Stimulated activated CD8-positive, alpha-beta memory T cell treated with anti-CD3 and anti-CD28 coated beads, Interleukin-4, amount 100 ng/mL, for 1 hour (primary cell): ENCODE data around the gene ITPR1.

Source experiments
- DNase-seq, 2 donors: peaks; one replicate each; pipeline ENCODE4 v3.0.0-alpha.2; 2020; ENCODE audit warnings: low read depth in 2 of 2, low spot score in 1 of 2

ITPR1 gene

DNA sequence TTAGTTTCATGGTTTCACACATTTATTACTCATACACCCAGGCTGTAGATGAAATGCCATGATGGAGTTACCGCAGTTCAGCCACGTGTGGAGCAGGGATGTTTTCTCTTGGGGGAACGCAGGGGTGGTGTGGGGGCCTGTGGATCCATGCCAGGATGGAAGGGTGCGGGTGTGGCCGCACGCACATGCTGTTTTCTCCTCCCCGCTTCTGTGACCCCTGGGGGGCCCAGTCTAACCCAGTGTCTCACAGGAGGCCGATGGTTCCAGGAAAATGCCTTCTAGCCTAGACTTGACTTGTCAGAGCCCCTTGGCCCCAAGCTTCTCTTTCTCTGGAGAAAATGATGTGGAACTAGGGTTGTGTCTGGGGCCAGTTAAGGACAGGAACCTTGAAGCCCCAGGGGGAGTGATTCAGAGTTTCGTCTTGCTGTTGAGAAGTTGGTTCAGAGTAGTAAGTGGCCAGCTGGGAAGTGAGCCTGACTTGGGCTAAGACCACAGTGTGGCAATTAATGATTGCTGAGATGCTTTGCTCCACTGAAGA lies 245.7 kb downstream of the ITPR1 start:
- DNase-seq = no peak

DNA sequence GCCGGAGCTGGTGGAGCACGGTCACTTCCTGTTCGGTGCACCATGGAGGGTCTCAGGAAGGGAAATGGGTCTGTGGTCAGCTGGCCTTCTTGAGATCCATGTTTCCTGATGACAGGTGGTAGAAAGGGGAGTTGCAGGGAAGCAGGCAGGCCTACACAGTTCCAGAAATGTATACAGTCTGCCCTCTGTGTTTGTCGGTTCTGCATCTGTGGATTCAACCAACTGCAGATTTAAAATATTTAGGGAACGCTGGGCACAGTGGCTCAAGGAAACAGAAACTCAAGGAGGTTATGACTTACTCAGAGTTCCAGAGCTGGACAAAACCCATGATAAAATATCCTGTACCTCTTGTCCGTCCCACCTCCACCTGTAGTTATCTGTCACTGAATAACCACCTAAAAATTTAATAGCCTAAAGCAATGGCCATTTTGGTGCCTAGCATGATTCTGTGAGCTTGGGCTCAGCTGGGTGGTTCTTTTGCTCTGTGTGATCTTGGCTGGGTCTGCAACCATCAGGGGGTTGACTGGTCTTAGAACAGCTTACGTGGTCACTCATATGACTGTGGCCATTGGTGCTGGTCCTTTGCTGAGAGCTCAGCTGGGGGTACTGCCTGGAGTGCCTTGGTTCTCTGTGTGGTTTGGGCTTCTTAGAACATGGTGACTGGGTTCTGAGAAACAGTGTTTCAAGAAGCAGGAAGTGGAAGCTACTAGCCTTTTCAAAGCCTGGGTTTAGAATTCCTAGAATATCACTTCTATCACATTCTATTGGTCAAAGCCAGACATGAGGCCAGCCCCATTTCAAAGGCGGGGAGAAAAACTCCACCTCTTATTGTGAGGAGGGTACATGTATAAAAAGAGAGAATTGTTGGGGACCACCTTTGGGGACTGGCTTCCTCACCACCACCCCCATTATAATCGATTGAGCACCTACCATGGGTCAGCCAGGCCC lies 246.4 kb downstream of the ITPR1 start:
- DNase-seq = no peak

DNA sequence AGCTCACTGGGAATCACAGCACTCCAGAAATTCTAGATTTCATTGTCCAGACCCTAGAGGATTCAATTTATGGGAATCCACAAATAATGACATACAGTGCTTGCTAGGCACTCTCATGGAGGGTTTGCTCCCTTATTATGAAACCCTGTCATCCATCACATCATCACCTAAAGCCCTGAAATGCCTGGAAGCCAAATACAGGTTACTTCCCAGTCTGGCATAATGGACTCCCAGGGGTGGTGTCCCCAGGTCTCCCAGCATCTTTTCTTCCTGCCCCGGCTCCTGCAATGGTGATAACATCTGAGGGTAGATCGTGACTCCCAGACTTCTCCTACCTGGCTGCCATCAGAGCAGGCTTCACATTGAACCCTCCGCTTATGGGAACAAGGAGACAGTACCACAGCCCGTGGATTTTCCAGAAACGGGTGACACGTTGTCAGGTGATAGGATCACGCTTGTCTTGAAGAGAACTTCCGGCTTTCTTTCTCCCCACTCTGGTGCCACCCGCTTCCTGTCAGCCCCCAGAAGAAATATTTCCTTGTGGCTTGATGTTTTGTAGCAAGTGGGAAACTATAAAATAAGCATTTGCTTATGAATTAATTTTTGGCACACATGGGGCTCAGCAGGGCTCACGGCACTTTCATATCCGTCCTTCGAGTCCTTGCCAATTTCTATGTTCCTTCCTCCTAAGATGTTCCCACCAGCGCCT lies 247.4 kb downstream of the ITPR1 start:
- no peak for DNase-seq

DNA sequence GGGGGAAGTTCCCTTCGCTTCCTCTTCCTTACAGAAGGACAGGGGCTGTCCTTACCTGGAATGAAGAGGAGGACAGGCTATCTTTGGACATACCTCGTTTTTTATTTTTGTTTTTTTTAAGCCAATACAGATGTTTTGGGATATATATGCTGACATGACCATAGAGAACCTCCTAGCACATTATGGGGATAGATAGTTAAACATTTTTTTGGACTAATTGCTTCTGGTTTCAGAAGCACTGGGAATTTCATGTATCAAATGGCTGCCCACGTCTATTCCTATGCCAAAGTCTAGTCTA lies 247.9 kb downstream of the ITPR1 start:
- DNase-seq = no peak

DNA sequence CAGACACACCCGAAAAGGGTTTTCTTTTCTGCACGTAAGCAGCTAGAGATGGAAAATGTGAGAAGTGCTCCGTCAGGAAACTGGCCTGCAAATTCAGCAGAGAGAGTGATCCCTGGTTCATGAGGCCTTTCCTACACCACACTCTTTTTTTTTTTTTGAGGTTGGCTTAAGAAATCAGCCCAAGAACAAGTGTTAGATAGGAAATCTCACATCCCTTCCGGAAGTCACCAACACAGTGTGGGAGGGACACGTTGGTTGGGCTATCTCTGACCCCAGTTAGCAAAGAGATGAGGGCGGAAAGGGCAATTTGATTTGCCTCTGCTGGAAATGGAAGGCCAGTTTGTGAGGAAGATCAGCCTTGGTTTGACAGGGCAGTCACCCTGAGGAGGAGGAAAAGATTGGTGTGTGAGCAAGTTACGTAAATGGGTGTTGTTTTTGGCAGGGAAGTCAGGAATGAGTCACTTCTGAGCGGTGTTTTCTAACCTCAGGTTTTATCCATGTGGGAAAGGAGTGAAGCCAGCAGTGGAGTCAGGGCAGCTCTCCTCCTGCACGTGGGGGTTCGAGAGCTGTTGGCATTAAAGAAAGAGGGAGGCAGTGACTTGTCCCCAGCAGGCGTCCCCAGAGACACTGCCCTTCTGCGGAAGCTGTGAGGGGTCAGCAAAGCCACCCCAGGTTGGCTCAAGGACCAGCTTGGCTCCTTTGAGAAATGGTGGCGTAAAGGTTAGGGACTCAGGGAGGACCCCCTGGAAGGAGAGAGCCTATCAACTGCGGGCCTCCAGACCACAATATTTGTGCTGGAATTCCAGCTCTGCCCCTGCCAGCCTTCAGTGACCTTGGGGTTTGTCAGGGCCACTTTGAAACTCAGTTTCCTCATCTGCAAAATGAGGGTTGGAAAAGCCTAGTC lies 248.5 kb downstream of the ITPR1 start:
- no peak for DNase-seq

DNA sequence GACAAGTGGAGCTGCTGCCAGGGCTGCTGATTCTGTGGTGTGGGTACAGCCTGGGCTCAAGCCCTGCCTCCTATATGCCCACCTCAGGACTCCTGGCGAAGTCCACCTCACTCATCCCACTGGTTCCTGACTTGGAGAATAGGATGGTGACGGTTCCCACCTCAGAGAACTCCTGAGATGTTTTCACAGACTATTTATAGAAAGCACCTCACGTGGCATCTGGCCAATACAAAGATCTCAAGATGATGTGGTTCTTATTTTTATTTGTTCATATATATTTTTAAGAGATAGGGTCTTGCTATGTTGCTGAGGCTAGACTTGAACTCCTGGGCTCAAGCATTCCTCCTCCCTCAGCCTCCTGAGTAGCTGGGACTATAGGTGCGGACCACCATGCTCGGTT lies 249.2 kb downstream of the ITPR1 start:
- no peak for DNase-seq

DNA sequence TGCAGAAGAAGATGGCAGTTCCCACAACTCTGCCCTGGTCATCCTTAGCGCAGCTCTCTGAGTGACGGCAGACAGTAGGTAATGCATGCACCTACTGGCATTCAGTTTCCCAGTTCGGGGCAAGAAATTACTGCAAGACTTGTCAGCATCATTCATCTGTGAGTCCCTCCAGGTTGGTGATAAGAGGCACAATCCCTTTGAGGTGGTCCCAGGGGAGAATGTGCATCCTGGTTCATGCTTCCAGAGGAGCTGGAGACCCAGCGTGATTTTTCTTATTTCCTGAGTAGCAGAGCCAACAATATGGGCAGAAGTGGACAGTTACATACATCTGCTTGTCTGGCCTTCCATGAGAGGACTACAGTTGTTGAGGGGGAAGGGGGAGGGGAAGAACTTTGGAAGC lies 250.2 kb downstream of the ITPR1 start:
- DNase-seq = no peak

DNA sequence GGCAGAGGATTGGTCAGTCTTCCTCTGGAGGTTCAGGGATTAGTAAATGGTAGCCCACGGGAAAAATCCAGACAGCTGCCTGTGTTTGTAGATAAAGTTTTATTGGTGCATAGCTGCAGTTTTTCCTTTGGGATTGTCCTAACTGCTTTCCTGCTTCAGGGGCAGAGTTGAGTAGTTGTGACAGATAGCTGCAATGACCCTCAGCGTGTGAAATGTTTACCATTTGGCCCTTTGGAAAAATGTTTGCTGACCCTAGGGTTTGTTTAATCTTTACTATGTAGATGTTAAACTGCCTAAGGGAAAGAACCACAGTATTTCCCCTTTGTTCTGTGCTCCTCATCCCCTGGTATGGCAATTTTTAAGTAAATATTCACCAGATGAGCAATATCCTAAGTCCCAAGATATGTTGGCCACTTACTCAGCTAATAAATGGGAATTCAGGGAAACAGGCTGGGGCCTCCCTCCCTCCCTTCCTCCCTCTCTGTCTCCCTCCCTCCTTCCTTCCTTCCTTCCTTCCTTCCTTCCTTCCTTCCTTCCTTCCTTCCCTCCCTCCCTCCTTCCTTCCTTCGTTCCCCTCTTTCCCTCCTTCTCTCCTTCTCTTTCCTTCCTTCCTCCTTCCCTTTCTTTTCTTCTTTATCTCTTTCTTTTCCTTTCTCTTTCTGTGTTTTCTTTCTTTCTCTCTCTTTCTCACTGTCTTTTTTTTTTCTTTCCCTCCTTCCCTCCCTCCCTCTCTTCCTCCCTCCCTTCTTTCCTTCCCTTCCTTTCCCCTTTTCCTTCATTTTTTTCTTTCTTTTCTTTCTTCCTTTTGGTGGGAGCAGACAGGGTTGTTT lies 251.5 kb downstream of the ITPR1 start:
- no peak for DNase-seq

DNA sequence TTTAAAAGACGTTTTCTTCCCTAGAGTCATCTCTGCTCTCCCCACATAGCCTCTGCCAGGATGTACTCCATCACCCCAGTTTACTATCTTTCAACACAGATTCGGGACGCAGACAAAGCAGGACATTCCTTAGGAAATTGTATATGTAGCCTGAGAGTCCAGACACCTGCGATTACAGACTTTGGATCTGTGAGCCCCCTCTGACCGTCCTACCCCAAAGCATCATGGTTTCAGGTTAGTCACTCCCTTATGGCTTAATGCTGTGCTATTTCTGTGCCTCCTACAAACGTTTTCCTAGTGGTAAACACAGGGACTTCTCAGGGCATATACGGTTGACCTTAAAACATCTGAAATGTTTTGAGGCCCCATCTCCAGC lies 252.1 kb downstream of the ITPR1 start:
- DNase-seq = no peak

DNA sequence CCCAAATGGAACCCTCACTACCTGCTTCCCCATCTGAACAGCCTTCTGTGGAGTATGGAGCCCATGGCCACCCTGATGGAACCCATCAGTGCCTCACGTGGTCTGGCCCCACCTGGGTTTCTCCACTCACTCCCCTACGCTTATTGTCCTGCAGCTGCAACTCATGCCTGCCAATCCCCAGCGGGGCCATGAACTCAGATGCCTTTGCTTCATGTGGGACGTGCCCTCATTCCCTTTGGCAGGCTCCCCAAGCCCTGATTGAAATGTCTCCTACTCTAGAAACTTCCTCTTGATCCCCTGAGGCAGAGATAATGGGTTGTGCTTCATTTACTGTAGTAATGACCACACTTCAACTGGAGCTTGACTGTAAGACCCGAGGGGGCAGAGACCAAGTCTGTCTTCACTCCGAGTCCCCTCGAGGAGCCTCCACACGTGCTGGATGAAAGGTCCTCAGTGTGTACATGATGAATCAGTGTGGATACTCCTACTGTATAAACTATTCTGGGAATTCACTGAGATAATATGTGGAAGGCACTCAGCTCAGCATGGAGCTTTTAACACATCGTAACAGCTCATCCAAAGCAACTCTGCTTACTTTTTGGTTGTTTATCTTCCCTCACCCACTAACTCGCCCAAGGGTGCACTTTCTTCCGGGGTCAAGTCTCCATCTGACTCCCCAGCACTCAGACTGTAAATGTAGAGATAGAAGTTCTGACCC lies 253.3 kb downstream of the ITPR1 start:
- no peak for DNase-seq

DNA sequence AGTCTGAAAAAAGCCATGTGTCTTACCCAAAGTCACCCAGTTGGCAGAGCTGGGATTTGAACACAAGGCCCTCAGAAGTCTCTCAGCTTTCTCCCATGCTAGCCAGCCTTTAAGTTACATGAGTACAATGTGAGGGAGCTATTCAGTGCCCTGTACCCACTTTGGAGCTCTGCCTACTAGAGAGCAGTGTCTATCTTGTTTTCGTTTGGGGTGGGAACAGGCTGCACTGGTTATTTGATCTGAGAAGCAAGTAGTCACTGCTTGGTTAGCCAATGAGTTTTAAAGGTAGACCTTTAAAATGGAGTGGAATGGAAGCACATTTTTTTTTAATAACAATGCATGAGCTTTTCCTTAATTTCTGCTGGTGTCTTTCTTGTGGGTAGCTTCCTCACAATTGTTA lies 255.0 kb downstream of the ITPR1 start:
- DNase-seq = no peak

DNA sequence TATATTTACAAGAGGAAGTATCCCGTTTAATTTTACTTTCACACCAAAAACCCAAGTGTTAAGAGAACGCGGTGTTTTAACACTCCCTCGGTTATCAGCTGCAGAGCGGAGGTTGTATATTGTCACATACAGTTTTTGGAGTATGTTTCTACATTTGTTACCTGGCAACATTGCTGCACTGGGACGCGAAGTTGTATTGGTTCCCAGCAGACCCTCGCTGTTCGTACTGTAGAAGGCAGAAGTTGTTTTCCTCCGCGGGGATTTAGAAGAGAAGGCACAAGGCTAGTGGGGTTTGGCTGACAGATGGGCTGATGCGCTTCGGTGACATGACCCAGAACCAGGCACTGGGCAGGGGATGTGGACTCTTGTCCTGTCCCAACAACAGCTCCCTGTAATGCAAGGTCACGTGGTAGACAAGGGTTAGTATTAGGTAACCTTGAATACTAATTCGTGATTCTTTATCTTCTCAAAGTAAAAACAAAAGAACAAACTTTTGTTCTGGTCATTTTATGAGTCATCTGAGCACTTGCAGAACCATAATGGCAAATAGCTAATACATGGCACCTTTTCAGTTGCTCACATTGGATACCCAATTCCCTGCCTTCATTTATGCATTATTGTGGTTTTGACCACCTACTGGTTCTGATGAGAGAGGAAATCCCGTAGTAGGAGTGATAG lies 255.7 kb downstream of the ITPR1 start:
- DNase-seq = no peak

DNA sequence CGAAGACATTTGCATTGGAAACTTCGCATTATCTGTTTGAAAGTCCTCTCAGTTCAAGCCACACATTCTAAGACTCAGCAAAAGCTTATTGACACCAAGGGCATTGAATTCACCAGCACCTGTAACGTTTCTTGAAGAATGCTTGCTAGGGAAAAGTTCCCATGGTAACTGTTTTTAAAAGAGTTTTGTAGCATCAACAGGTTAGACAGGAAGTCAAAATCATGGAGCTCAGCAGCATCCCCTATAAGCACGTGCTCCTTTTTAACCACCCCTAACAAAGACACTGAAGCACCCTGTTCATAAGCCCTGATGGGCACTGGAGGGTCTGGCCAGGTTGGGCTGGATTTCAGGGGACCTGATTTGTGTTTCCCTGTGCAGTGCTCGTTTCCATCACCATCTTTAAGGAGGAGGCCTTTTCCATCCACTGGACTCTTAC lies 256.4 kb downstream of the ITPR1 start:
- DNase-seq = no peak

DNA sequence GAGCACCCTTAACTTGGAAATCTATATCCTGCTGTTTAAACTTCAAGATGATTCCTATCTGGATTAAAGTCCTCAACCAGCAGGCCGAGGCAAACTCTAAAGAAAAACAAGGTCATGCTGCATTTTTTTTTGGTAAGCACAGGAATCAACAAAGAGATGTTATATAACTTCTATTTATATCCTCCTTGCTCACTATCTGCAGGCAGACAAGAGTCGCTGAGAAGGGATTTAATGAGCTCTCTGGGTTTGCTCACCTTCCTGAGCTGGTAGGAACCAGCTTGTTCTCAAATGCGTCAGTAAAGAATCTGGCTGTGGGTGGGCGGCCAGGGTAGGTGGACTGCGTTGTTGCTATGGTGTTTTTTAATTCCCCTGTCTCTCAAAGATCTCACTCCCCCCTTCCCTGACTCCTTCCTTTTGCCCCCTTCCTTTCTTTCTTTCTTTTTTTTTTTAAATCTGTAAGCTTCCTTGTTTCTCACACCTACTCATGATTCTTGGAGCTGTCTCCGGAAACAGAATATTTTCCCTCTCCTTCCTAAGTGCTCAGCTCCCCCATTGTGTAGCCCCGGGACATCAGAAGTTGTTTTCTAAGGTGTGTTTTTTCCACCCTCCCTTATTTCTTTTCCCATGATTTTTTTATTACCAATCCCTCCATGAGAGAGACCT lies 257.3 kb downstream of the ITPR1 start:
- no peak for DNase-seq

DNA sequence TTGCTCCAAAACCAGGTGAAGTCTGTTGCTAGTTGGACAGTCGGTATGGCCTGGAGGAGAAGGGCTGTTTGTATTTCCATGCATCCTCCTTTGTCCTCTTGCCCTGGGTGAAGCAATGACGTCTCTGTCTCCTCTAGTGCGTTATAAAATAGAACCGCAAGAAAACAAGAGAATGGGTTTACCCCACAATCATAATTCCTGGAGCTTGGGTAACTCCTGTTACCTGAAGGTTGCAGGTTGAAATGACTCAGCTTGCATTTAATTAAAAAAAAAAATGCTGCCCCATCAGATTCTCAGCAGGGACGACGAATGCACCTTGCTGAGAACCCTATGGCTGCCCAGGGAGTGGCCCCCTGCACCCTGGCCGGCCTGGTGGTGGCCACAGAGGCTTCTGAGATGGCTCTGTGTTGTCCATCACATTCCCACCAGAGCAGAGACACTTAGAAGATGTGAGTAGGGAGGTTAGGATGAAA lies 257.9 kb downstream of the ITPR1 start:
- no peak for DNase-seq

DNA sequence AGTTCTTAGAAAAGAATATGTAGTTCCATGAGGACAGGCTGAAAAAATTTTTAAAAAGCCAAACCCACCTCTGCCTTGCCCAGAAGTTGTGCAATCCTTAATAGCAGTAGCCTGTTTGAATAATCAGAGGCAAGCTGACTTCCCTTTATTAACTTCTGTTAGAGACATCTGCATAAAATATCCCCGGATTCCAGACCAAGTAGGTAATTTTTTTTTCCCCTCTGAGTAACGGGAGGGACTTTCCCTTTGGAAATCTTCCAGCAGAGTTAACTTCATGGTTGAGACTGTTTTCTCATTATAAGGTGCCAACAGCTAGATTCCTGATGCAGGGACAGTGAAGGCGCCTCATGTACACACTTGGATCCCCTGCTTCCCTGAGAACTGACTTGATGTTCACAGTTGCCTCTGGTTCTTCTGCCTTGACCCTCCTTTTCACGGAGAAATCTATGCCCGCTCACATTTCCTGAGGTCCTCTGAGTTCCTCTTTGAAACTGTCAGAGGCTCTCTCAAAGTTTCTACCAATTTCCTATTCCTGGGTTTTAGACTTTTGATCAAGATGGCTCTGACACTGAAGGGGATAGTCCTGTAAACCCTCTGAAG lies 258.5 kb downstream of the ITPR1 start:
- no peak for DNase-seq

DNA sequence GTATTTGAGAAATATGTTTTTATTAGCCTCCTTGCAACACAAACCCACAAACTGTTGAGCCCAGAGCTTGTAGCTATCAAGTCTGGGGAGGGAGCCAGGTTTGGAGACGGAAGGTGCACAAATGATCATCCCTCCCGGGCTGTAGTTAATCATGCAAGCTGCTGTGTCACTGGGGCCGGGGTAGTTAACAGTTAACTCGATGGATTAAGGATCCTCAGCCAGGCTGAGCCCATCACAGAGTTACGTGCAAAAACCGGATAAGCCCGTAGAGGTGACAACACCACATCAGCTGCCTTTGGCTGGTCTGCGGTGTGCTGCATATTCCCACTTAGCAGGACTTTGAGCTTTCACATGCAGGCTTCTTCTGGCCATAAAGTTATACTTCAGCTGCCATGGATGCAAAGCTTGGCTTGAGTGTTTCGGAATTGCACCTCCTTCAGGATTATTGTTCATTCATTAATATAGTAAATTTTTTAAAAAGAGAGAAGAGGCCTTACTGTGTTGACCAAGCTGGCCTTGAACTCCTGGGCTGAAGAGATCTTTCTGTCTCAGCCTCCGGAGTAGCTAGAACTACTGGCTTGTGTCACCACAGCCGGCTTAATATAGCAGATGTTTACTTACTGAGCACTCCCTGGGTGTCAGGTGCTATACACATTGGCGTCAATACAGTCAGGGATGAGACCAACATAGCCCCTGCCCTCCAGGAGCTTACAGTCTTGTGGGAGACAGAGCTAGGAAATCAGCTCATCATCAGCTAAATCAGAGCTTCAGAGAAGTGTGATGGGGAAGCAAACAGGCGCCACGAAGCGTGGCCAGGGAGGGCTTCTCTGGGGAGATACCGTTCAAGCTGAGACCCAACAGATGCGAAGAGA lies 259.3 kb downstream of the ITPR1 start:
- no peak for DNase-seq
